Mammary epithelial cell (primary cell): ENCODE results near the gene ADAMTS7.

ENCODE experiments used
- CTCF ChIP-seq, 2 donors: IDR thresholded peaks in 1 of 2; conservative IDR thresholded peaks in 1 of 2; 2 replicates each; pipeline ENCODE4 v1.5.1; 2011 to 2012; ENCODE audit warnings: inconsistent platforms in 2 of 2, low read length in 2 of 2, mild to moderate bottlenecking in 2 of 2, control low read depth in 1 of 2, low read depth in 1 of 2; ENCODE audit not compliant: insufficient read depth in 1 of 2; ENCODE audit errors: extremely low read depth in 1 of 2
- EZH2 ChIP-seq: IDR thresholded peaks from 2 replicates; pipeline ENCODE4 v1.6.1; 2012; ENCODE audit warnings: low read length, inconsistent platforms, borderline replicate concordance

GRCh38 chr15:78730955-78731354 lies 80.3 kb downstream of the ADAMTS7 start:
- TF ChIP-seq CTCF (conservative IDR thresholded peaks at IDR 0.05 in 1 of 2, IDR thresholded peaks at IDR 0.05 in 1 of 2; ENCODE audit: extremely low read depth in 1 of 2, insufficient read depth in 1 of 2, low read depth in 1 of 2, low read length in 2 of 2) = no peak
- no peak for TF ChIP-seq EZH2
